SH-SY5Y (cell line): ENCODE measurements around the gene CLSTN2.

Experiments
- GATA2 ChIP-seq: IDR thresholded peaks from 2 replicates; pipeline ENCODE4 v1.6.1; 2011; ENCODE audit warnings: mild to moderate bottlenecking, low read depth, low read length
- GATA3 ChIP-seq: IDR thresholded peaks from 2 replicates; pipeline ENCODE4 v1.6.1; 2011; ENCODE audit warnings: low read depth, mild to moderate bottlenecking, low read length, moderate library complexity

The CLSTN2 gene

GRCh38 chr3:140252812-140253656 is 318.0 kb downstream of the CLSTN2 start:
- TF ChIP-seq GATA3 (no peak), GATA2 (no peak)

- TF ChIP-seq GATA3 (no peak), GATA2 (no peak)
These were observed 323.3 kb downstream of the CLSTN2 start for GRCh38 chr3:140258222-140258724.

GRCh38 chr3:140265302-140265701 is 330.3 kb downstream of the CLSTN2 start:
- no peak for TF ChIP-seq GATA2
- no peak for TF ChIP-seq GATA3

GRCh38 chr3:140268103-140268502 is 333.1 kb downstream of the CLSTN2 start:
- TF ChIP-seq GATA3 (no peak), GATA2 (no peak)

- TF ChIP-seq GATA3 (no peak), GATA2 (no peak)
These were observed 333.6 kb downstream of the CLSTN2 start for GRCh38 chr3:140268610-140269009.

GRCh38 chr3:140270329-140270728 is 335.3 kb downstream of the CLSTN2 start:
- TF ChIP-seq GATA3 (no peak), GATA2 (no peak)

- TF ChIP-seq GATA2, result no peak
- no peak for TF ChIP-seq GATA3
These were observed 338.7 kb downstream of the CLSTN2 start for GRCh38 chr3:140273542-140274195.

GRCh38 chr3:140274429-140274828 is 339.4 kb downstream of the CLSTN2 start:
- no peak for TF ChIP-seq GATA2
- no peak for TF ChIP-seq GATA3

- no peak for TF ChIP-seq GATA3
- TF ChIP-seq GATA2, result no peak
These were observed 341.7 kb downstream of the CLSTN2 start for GRCh38 chr3:140276703-140277102.

- TF ChIP-seq GATA2, result no peak
- TF ChIP-seq GATA3, result no peak
These were observed 342.9 kb downstream of the CLSTN2 start for GRCh38 chr3:140277886-140278285.

GRCh38 chr3:140284372-140284771 is 349.4 kb downstream of the CLSTN2 start:
- TF ChIP-seq GATA3, result no peak
- no peak for TF ChIP-seq GATA2

- TF ChIP-seq GATA3 (no peak), GATA2 (no peak)
These were observed 350.4 kb downstream of the CLSTN2 start for GRCh38 chr3:140285380-140285779.

GRCh38 chr3:140288595-140288994 is 353.6 kb downstream of the CLSTN2 start:
- TF ChIP-seq GATA2 (no peak), GATA3 (no peak)

- TF ChIP-seq GATA2 (no peak), GATA3 (no peak)
These were observed 355.1 kb downstream of the CLSTN2 start for GRCh38 chr3:140290105-140290504.

- TF ChIP-seq GATA3 (no peak), GATA2 (no peak)
These were observed 357.2 kb downstream of the CLSTN2 start for GRCh38 chr3:140292170-140292569.

- TF ChIP-seq GATA2 (no peak), GATA3 (no peak)
These were observed 357.7 kb downstream of the CLSTN2 start for GRCh38 chr3:140292684-140293083.
